T-helper 2 cell treated with Interferon-gamma antibody and Interleukin-4, amounts not matched to agents 100 ng/mL and 5 ng/mL, for 36 hours (primary cell): ENCODE data around the gene KAT6B. TPM values are rescaled to one million over a fixed set of nuclear protein-coding genes. Genes with fewer than 3 reads are reported as not detected.

Experiments used
- intact Hi-C: fragments of 100-400 bp; cut with micrococcal nuclease; formaldehyde crosslinking; loops from one replicate; pipeline ENCODE4 v1.15.1; 2023
- total RNA-seq: library from RNA; stranded (reverse); gene quantifications from 2 replicates; pipeline ENCODE4 v1.2.3, GENCODE V29; 2022

KAT6B gene
- total RNA-seq, 1 donor from 2014 or later = 29.9 TPM

GRCh38 chr10:75029857-75030256, 203.5 kb downstream of the KAT6B start:
- intact Hi-C loops = loop anchor here (10.0 kb wide), 1 partner anchor 445 kb away; no protein-coding TSS in a partner anchor

GRCh38 chr10:75030371-75030770, 204.0 kb downstream of the KAT6B start:
- intact Hi-C loops = no loop called here

GRCh38 chr10:75032119-75032518, 205.7 kb downstream of the KAT6B start:
- intact Hi-C loops = no loop called here

- intact Hi-C loops = no loop called here
Measured at GRCh38 chr10:75032813-75033212, 206.4 kb downstream of the KAT6B start.

GRCh38 chr10:75033399-75034130, 207.2 kb downstream of the KAT6B start:
- intact Hi-C loops = no loop called here

GRCh38 chr10:75034131-75034512, 207.7 kb downstream of the KAT6B start:
- intact Hi-C loops = no loop called here

- intact Hi-C loops = no loop called here
Measured at GRCh38 chr10:75034714-75035258, 208.4 kb downstream of the KAT6B start.

GRCh38 chr10:75035975-75036708, 209.7 kb downstream of the KAT6B start:
- intact Hi-C loops = no loop called here

- intact Hi-C loops = no loop called here
Measured at GRCh38 chr10:75037171-75038153, 211.1 kb downstream of the KAT6B start.

GRCh38 chr10:75038335-75038734, 211.9 kb downstream of the KAT6B start:
- intact Hi-C loops = no loop called here

- intact Hi-C loops = loop anchor here (10.0 kb wide), 1 partner anchor 194 kb away; the partner anchor contains the start of gene COMTD1
Measured at GRCh38 chr10:75040576-75040975, 214.2 kb downstream of the KAT6B start.

GRCh38 chr10:75042292-75042974, 216.0 kb downstream of the KAT6B start:
- intact Hi-C loops = loop anchor here (2.0 to 10.0 kb wide), 2 partner anchors 192 to 216 kb away; partner anchors contain the start of genes COMTD1 and KAT6B

GRCh38 chr10:75043256-75044131, 217.1 kb downstream of the KAT6B start:
- intact Hi-C loops = loop anchor here (2.0 to 10.0 kb wide), 2 partner anchors 191 to 217 kb away; partner anchors contain the start of genes COMTD1 and KAT6B

GRCh38 chr10:75048669-75049098, 222.3 kb downstream of the KAT6B start:
- intact Hi-C loops = loop anchor here (10.0 kb wide), 1 partner anchor 186 kb away; the partner anchor contains the start of gene COMTD1

- intact Hi-C loops = loop anchor here (10.0 kb wide), 1 partner anchor 185 kb away; the partner anchor contains the start of gene COMTD1
Measured at GRCh38 chr10:75049316-75050148, 223.1 kb downstream of the KAT6B start.

GRCh38 chr10:75050149-75050919, 223.9 kb downstream of the KAT6B start:
- intact Hi-C loops = no loop called here

- intact Hi-C loops = no loop called here
Measured at GRCh38 chr10:75051308-75051707, 224.9 kb downstream of the KAT6B start.
